Measurements from ENCODE around the gene LHX4. TPM values are rescaled to one million over a fixed set of nuclear protein-coding genes. Genes with fewer than 3 reads are reported as not detected.
A peak's percentile ranks its signal among the peaks of the same experiment; 100 is the strongest.

Gene LHX4
- total RNA-seq, 3 donors from 2014 or later (not counting 1 experiment from before 2014, with no cell fraction given): 0.08 TPM; not detected in 2

GRCh38 chr1:180269645-180270529 is 39.8 kb downstream of the LHX4 start:
- H3K27me3 Mint-ChIP-seq (ENCODE audit: low read depth in 2 of 2): no peaks in the 10 kb centered on the region
- WGBS (ENCODE audit: insufficient coverage): 93% methylated on average over 14 of the region's 14 CpGs
- no peak overlapping the region for H3K4me3 ChIP-seq (ENCODE audit: low read length)
- no peak overlapping the region for H3K27ac ChIP-seq (ENCODE audit: low read length)
- DNase-seq (peak in 1 of 2 donors; percentile 13), ATAC-seq (no peak)
- no peaks in the 10 kb centered on the region for H3K27me3 ChIP-seq (ENCODE audit: control insufficient read depth, insufficient read depth, low read length)
- intact Hi-C loops (cut with micrococcal nuclease): no loop called here
- H3K9me3 ChIP-seq (ENCODE audit: control insufficient read depth, insufficient read depth, low read length): no peaks in the 10 kb centered on the region
- no peaks in the 10 kb centered on the region for H3K4me1 Mint-ChIP-seq
- no peak overlapping the region for H3K4me3 Mint-ChIP-seq
- peak overlapping the region in 1 of 2 donors; percentile 47 for H3K27ac Mint-ChIP-seq
- H3K36me3 Mint-ChIP-seq: no peaks in the 10 kb centered on the region
- no peak for TF ChIP-seq CTCF (IDR thresholded peaks at IDR 0.05)
- no peaks in the 10 kb centered on the region for H3K4me1 ChIP-seq (ENCODE audit: control insufficient read depth, insufficient read depth, low read length)
- no peaks in the 10 kb centered on the region for H3K9me3 Mint-ChIP-seq
- peaks cover 9% of the 10 kb centered on the region for H3K36me3 ChIP-seq (ENCODE audit: control insufficient read depth, insufficient read depth, low read length)

DNA sequence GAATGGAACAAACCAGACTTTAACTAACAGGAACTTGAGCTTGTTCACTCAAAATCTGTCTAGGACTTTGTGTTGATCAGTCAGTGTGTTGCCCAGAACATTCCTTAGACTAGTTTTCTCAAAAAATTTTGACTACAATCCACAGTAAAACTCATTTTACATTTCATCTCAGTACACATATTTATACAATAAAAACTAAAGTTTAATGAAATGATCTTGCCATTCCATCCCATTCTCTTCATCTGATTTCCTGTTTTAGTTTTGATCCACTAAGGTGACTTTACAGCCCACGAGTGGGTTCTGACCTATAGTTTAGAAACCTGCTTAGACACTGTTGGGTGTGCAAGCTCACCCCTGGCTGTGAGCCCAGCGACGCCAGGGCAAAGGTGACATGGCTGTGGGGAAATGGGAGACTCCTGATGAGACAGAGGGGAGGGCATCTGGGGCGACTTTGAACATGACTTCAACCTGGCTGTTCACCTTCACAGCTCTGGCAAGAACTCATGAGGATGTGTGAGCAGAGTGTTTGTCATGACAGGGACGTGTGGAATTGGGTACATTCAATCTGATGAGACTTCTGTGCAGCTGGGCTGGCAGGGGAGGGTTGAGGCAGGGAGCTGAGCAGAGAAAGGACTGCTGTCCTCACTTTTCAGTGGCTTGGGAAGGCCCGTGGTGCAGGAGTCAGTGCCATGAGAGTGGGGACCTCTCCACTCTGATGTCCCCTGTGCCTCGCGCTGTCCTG is 40.6 kb downstream of the LHX4 start:
- no peak for TF ChIP-seq CTCF (IDR thresholded peaks at IDR 0.05)
- no peaks in the 10 kb centered on the region for H3K9me3 ChIP-seq (ENCODE audit: control insufficient read depth, insufficient read depth, low read length)
- whole genome bisulfite sequencing (ENCODE audit: insufficient coverage): 96% methylated on average over 8 of the region's 8 CpGs
- no peaks in the 10 kb centered on the region for H3K4me1 ChIP-seq (ENCODE audit: control insufficient read depth, insufficient read depth, low read length)
- Mint-ChIP-seq H3K9me3 (no peaks in the 10 kb centered on the region), H3K27me3 (ENCODE audit: low read depth in 2 of 2) (no peaks in the 10 kb centered on the region), H3K36me3 (no peaks in the 10 kb centered on the region), H3K27ac (peak overlapping the region in 1 of 2 donors; percentile 47), H3K4me1 (no peaks in the 10 kb centered on the region), H3K4me3 (no peak overlapping the region)
- peaks cover 11% of the 10 kb centered on the region for H3K36me3 ChIP-seq (ENCODE audit: control insufficient read depth, insufficient read depth, low read length)
- DNase-seq (no peak), ATAC-seq (no peak)
- H3K27ac ChIP-seq (ENCODE audit: low read length): no peak overlapping the region
- intact Hi-C loops (cut with micrococcal nuclease): no loop called here
- H3K27me3 ChIP-seq (ENCODE audit: control insufficient read depth, insufficient read depth, low read length): no peaks in the 10 kb centered on the region
- H3K4me3 ChIP-seq (ENCODE audit: low read length): no peak overlapping the region

- intact Hi-C loops (cut with micrococcal nuclease): no loop called here
- 94% methylated on average over 23 of the region's 23 CpGs for WGBS (ENCODE audit: insufficient coverage)
- no peak for TF ChIP-seq CTCF (IDR thresholded peaks at IDR 0.05)
- no peaks in the 10 kb centered on the region for H3K4me1 ChIP-seq (ENCODE audit: control insufficient read depth, insufficient read depth, low read length)
- no peaks in the 10 kb centered on the region for H3K27me3 ChIP-seq (ENCODE audit: control insufficient read depth, insufficient read depth, low read length)
- H3K4me1 Mint-ChIP-seq: no peaks in the 10 kb centered on the region
- no peaks in the 10 kb centered on the region for H3K27me3 Mint-ChIP-seq (ENCODE audit: low read depth in 2 of 2)
- no peaks in the 10 kb centered on the region for H3K36me3 Mint-ChIP-seq
- no peaks in the 10 kb centered on the region for H3K9me3 Mint-ChIP-seq
- ATAC-seq: no peak
- H3K4me3 Mint-ChIP-seq: no peak overlapping the region
- no peak overlapping the region for H3K27ac ChIP-seq (ENCODE audit: low read length)
- no peaks in the 10 kb centered on the region for H3K9me3 ChIP-seq (ENCODE audit: control insufficient read depth, insufficient read depth, low read length)
- H3K27ac Mint-ChIP-seq: no peak overlapping the region
- no peak overlapping the region for H3K4me3 ChIP-seq (ENCODE audit: low read length)
- H3K36me3 ChIP-seq (ENCODE audit: control insufficient read depth, insufficient read depth, low read length): peaks cover 11% of the 10 kb centered on the region
- no peak for DNase-seq
Measured at GRCh38 chr1:180271272-180272255, 41.5 kb downstream of the LHX4 start.

Data from natural killer cell (primary cell).